A549 (cell line): ENCODE results near the gene ROR1. TPM values are rescaled to one million over a fixed set of nuclear protein-coding genes. Genes with fewer than 3 reads are reported as not detected.
A peak's percentile ranks its signal among the peaks of the same experiment; 100 is the strongest.

ENCODE experiments used
- ATAC-seq, 2 experiments: fragments of 200-7000 bp in 1 of 2; fragments of >200 bp in 1 of 2; cut with Nextera tagmentation in 1 of 2; cut with Tn5 transposase in 1 of 2; 3 replicates each; pipeline versions ENCODE4 v1.8.0 to v1.9.1; 2018 to 2020; ENCODE audit warnings: mild to moderate bottlenecking in 1 of 2, moderate library complexity in 1 of 2
- CTCF ChIA-PET: fragments of 300-600 bp; sonication (Branson Sonifier 250); formaldehyde crosslinking; extraction: SDS; loops from one replicate; lab custom pipeline; 2021; ENCODE audit warnings: antibody characterized with exemption, inconsistent platforms; lab: Yijun Ruan, JAX
- POLR2A ChIA-PET: fragments of 350-600 bp; formaldehyde crosslinking; extraction: SDS; loops from one replicate; lab custom pipeline; 2021; ENCODE audit warnings: antibody characterized with exemption, inconsistent platforms; lab: Yijun Ruan, JAX
- DNase-seq, 2 experiments: peaks; one replicate each; pipeline versions ENCODE4 v3.0.0 to v3.0.0-alpha.2; 2011 to 2016; ENCODE audit warnings: low read depth in 1 of 2, low spot score in 1 of 2
- FAIRE-seq: peaks from 2 replicates; lab custom pipeline; 2011; peaks lifted over from hg19 to GRCh38; lab: Jason Lieb, UNC
- H3K27ac ChIP-seq, 2 experiments: fragments of >200 bp; sonication (Bioruptor Twin); formaldehyde crosslinking; 3 replicates each; pipeline ENCODE4 v1.5.1; 2016 to 2017
- H3K4me1 ChIP-seq: fragments of >200 bp; sonication (Bioruptor Twin); formaldehyde crosslinking; 3 replicates; pipeline ENCODE4 v1.6.1; 2016
- H3K4me2 ChIP-seq: fragments of >200 bp; sonication (Bioruptor Twin); formaldehyde crosslinking; 3 replicates; pipeline ENCODE4 v1.6.1; 2016
- H3K4me3 ChIP-seq: fragments of >200 bp; sonication (Bioruptor Twin); formaldehyde crosslinking; 3 replicates; pipeline ENCODE4 v1.5.1; 2016
- H3K9me3 ChIP-seq: fragments of >200 bp; sonication (Bioruptor Twin); formaldehyde crosslinking; 3 replicates; pipeline ENCODE4 v1.6.1; 2016
- CHD4 ChIP-seq: fragments of 200-600 bp; sonication (generic); IDR thresholded peaks from 2 replicates; pipeline ENCODE4 v1.6.1; 2016; ENCODE audit warnings: antibody characterized with exemption, mild to moderate bottlenecking, borderline replicate concordance
- EHF ChIP-seq: fragments of 250-450 bp; sonication (Bioruptor Pico); IDR thresholded peaks from 2 replicates; pipeline ENCODE4 v1.5.0; 2020; ENCODE audit warnings: mild to moderate bottlenecking
- EP300 ChIP-seq, 2 experiments: fragments of >200 bp; sonication (Bioruptor Twin); formaldehyde crosslinking; IDR thresholded peaks; 2 replicates in 1 of 2; 3 replicates in 1 of 2; pipeline ENCODE4 v1.6.1; 2016 to 2017
- FOSL2 ChIP-seq, 2 experiments: fragments of 450-650 bp in 1 of 2; fragments of >200 bp in 1 of 2; sonication (Bioruptor Twin) in 1 of 2; formaldehyde crosslinking; IDR thresholded peaks; 2 replicates each; pipeline versions ENCODE4 v1.5.0 to v1.6.1; 2016 to 2020; ENCODE audit warnings: mild to moderate bottlenecking in 1 of 2, moderate library complexity in 1 of 2
- GATA3 ChIP-seq: IDR thresholded peaks from 2 replicates; pipeline ENCODE4 v1.6.1; 2012; ENCODE audit warnings: borderline replicate concordance
- HDAC2 ChIP-seq: fragments of 200-600 bp; sonication (generic); IDR thresholded peaks from 2 replicates; pipeline ENCODE4 v1.6.1; 2016
- JUN ChIP-seq, 2 experiments: fragments of >200 bp; sonication (Bioruptor Twin); formaldehyde crosslinking; IDR thresholded peaks; 2 replicates in 1 of 2; 3 replicates in 1 of 2; pipeline ENCODE4 v1.6.1; 2016 to 2017
- MAX ChIP-seq: IDR thresholded peaks from 2 replicates; pipeline ENCODE4 v1.6.1; 2012
- MAZ ChIP-seq: fragments of 150-350 bp; IDR thresholded peaks from 2 replicates; pipeline ENCODE4 v1.6.1; 2014; ENCODE audit warnings: antibody characterized with exemption, low read depth, low read length, borderline replicate concordance
- MYC ChIP-seq: IDR thresholded peaks from 2 replicates; pipeline ENCODE4 v1.6.1; 2012; ENCODE audit warnings: mild to moderate bottlenecking, inconsistent platforms, low read length, improper control_type of control experiment, borderline replicate concordance
- RARB ChIP-seq: fragments of 250-450 bp; sonication (Bioruptor Pico); IDR thresholded peaks from 2 replicates; pipeline ENCODE4 v1.8.0; 2021; ENCODE audit warnings: mild to moderate bottlenecking, moderate library complexity
- RCOR1 ChIP-seq: fragments of 150-350 bp; IDR thresholded peaks from 2 replicates; pipeline ENCODE4 v1.6.1; 2014; ENCODE audit warnings: antibody characterized with exemption, low read length, low read depth
- USF2 ChIP-seq: fragments of 450-650 bp; IDR thresholded peaks from 2 replicates; pipeline ENCODE4 v1.6.1; 2014; ENCODE audit warnings: antibody characterized with exemption
- ZNF302 ChIP-seq: fragments of 250-450 bp; sonication (Bioruptor Pico); IDR thresholded peaks from 2 replicates; pipeline ENCODE4 v1.9.0; 2021; ENCODE audit warnings: inconsistent platforms, mild to moderate bottlenecking, moderate library complexity
- WGBS: methylation state at CpG from one replicate; pipeline ENCODE4 v1.1.6; 2017; ENCODE audit errors: missing lambda C conversion rate; 5-methylcytosine and 5-hydroxymethylcytosine counted together
- polyA plus RNA-seq, 4 experiments: library from polyadenylated mRNA; depleted of rRNA in 3 of 4; stranded (reverse); fragments of >200 nt; fragmentation: RNase III in 1 of 4; extraction: RNeasy Plus Mini Kit Qiagen cat#74134 plus additional on column Dnase treatment in 1 of 4; gene quantifications; 2 replicates in 3 of 4; 3 replicates in 1 of 4; pipeline ENCODE4 v1.2.3, GENCODE V29; 2011 to 2017
- TF ChIP-seq, protein P1 (sequence below): fragments of >200 bp; sonication (Bioruptor Twin); formaldehyde crosslinking; IDR thresholded peaks from 3 replicates; pipeline ENCODE4 v1.5.1; 2016
- TF ChIP-seq, protein P2 (sequence below): fragments of 150-350 bp; IDR thresholded peaks from 2 replicates; pipeline ENCODE4 v1.6.1; 2014; ENCODE audit warnings: low read depth, mild to moderate bottlenecking, low read length
- TF ChIP-seq, protein P3 (sequence below): fragments of >200 bp; sonication (Bioruptor Twin); formaldehyde crosslinking; IDR thresholded peaks from 2 replicates; pipeline ENCODE4 v1.6.1; 2016

Gene ROR1
- polyA plus RNA-seq, 2 of the 4 experiments (the other 2 are of a cell fraction) = 6.5 to 19.0 TPM

DNA sequence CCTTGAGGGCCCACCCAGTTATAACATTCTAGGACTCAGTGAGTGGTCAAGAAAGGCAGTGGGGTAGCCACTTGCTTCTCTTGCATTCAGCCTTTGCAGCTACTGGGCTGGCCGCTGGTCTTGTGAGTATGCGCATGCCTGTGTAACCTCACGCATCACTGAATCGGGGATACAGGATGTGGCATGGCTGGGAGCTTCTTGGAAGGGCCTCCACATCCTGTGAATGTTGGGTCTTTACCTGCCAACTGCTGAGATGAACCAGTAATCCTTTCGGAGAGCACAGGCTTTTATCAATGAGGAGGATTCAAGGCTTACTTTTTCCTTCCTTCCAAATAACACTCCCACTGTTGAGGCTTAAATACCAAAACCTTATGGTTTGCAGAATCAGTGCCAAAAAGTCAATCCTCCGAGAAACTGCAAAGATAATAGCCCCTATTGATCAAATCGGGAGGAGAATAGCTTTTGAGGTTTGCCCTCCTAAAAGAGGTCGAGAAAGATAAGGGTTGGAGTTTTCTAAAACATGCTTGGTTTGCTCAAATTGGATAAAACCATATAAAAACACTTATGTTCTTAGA is 230.7 kb downstream of the ROR1 start (continued):
- TF ChIP-seq, protein P1, sequence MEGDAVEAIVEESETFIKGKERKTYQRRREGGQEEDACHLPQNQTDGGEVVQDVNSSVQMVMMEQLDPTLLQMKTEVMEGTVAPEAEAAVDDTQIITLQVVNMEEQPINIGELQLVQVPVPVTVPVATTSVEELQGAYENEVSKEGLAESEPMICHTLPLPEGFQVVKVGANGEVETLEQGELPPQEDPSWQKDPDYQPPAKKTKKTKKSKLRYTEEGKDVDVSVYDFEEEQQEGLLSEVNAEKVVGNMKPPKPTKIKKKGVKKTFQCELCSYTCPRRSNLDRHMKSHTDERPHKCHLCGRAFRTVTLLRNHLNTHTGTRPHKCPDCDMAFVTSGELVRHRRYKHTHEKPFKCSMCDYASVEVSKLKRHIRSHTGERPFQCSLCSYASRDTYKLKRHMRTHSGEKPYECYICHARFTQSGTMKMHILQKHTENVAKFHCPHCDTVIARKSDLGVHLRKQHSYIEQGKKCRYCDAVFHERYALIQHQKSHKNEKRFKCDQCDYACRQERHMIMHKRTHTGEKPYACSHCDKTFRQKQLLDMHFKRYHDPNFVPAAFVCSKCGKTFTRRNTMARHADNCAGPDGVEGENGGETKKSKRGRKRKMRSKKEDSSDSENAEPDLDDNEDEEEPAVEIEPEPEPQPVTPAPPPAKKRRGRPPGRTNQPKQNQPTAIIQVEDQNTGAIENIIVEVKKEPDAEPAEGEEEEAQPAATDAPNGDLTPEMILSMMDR = no peak
- TF ChIP-seq CHD4 (no peak), RARB (CRISPR knock-in tag) (no peak), RCOR1 (no peak), JUN (IDR thresholded peaks at IDR 0.05) (no peak), MYC (no peak)

- WGBS = 72% methylated on average over 3 of the region's 3 CpGs
- FAIRE-seq (no peak), DNase-seq (no peak), ATAC-seq (no peak)
- ChIA-PET POLR2A (no interaction called here), CTCF (no interaction called here)
- H3K4me3 ChIP-seq = no peak overlapping the region
- H3K4me2 ChIP-seq = peak overlapping the region; percentile 66
- TF ChIP-seq MAZ (no peak), ZNF302 (no peak), EP300 (IDR thresholded peaks at IDR 0.05) (no peak), MAX (no peak), USF2 (no peak), HDAC2 (no peak), EHF (no peak)
- TF ChIP-seq, protein P2, sequence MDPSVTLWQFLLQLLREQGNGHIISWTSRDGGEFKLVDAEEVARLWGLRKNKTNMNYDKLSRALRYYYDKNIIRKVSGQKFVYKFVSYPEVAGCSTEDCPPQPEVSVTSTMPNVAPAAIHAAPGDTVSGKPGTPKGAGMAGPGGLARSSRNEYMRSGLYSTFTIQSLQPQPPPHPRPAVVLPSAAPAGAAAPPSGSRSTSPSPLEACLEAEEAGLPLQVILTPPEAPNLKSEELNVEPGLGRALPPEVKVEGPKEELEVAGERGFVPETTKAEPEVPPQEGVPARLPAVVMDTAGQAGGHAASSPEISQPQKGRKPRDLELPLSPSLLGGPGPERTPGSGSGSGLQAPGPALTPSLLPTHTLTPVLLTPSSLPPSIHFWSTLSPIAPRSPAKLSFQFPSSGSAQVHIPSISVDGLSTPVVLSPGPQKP = no peak
- H3K4me1 ChIP-seq = peaks cover 28% of the 10 kb centered on the region
- H3K9me3 ChIP-seq = no peaks in the 10 kb centered on the region
- peak overlapping the region; percentile 65 to 81; a peak in 5 of 6 replicates for H3K27ac ChIP-seq
Measured at GRCh38 chr1:64005801-64006200, 232.0 kb downstream of the ROR1 start.

- POLR2A ChIA-PET = no interaction called here
- Histone ChIP-seq H3K4me3 (no peak overlapping the region), H3K9me3 (no peaks in the 10 kb centered on the region), H3K4me2 (peak overlapping the region; percentile 66), H3K4me1 (peaks cover 28% of the 10 kb centered on the region), H3K27ac (peak overlapping the region; percentile 65 to 81)
- DNase-seq (peak; percentile 14 to 62), ATAC-seq (peak; percentile 77 to 84), FAIRE-seq (no peak)
- TF ChIP-seq MAZ (no peak), GATA3 (peak; percentile 50; the same call in 1 of the 2 replicates), EP300 (IDR thresholded peaks at IDR 0.05) (0 out of 5 replicates have a peak, but pooled peaks of 1 of the 2 experiments have one; percentile 20), FOSL2 (IDR thresholded peaks at IDR 0.05) (no peak), FOSL2 (CRISPR knock-in tag; IDR thresholded peaks at IDR 0.05) (peak; percentile 54; the same call in 1 of the 2 replicates), MAX (0 out of 2 replicates have a peak, but pooled peaks have one; percentile 36)
- TF ChIP-seq, protein P3, sequence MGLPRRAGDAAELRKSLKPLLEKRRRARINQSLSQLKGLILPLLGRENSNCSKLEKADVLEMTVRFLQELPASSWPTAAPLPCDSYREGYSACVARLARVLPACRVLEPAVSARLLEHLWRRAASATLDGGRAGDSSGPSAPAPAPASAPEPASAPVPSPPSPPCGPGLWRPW = no peak
- CTCF ChIA-PET = interaction anchor here (0.7 to 0.9 kb wide), 2 partner anchors 12 to 230 kb away, joined by 3 to 4 read pairs; no protein-coding TSS in a partner anchor
- WGBS = 48% methylated on average over 8 of the region's 8 CpGs
Measured at GRCh38 chr1:64006276-64007051, 232.6 kb downstream of the ROR1 start.
